Stimulated activated CD4-positive, alpha-beta T cell treated with anti-CD3 and anti-CD28 coated beads, Interleukin-4, amount 100 ng/mL, for 24 hours (primary cell): Measurements from ENCODE around the gene REM2.

Experiments used
- DNase-seq: peaks from one replicate; pipeline ENCODE4 v3.0.0-alpha.2; 2020

Gene REM2

GRCh38 chr14:22875748-22876319, 7.2 kb upstream of the REM2 start:
- no peak for DNase-seq

GRCh38 chr14:22877000-22877501, 6.0 kb upstream of the REM2 start:
- no peak for DNase-seq

- no peak for DNase-seq
Measured at GRCh38 chr14:22878271-22879246, 4.5 kb upstream of the REM2 start.

DNA sequence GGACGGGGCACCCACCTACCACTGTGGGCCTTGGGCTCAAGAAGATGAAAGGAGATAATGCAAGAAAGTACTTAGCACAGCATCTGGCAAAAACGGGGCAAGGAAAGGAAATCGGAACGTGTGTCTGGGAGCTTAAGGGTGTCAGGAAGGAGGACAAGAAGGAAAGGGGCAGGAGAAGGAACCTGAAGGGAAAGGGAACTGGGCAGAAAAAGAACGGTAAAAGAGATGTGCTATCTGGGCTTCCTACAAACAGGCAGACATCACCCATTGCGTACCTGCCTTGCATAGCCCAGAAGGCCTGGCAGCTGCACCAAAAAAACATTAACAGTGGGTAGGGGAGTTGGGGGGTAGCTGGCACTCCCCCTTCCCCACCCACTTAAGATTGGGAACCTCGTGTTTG, 958 bp upstream of the REM2 start:
- no peak for DNase-seq

DNA sequence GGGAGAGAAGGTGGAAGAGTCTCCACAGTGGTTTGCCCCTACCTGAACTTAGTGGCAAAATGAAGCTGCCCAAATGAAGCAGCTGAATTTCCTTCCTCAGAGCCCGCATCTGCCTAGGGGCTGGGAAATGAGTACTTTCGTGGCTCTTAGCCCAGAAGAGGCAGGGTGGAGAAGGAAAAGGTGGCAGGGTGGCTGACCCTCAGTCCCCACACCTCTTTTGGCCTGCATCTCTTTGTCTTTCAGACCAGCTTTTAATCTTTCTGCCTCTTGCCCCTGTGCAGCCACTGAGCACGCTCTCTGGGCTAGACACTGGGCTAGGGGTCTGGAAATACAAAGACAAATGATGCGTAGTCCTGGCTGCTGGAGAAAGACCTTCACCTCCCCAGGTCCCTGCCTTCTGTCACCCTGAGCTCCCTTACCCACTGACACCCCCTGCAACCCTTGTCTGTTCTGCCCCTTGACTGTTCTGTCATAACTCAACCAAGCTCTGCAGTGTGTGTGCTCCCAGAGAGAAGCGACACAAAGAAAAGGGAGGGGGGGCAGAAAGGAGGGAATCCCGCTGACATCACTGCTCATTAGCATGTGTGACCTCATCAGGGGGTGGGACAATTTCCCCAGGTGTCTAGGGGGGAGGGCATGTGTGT, 371 bp upstream of the REM2 start:
- DNase-seq = peak; percentile 37

DNA sequence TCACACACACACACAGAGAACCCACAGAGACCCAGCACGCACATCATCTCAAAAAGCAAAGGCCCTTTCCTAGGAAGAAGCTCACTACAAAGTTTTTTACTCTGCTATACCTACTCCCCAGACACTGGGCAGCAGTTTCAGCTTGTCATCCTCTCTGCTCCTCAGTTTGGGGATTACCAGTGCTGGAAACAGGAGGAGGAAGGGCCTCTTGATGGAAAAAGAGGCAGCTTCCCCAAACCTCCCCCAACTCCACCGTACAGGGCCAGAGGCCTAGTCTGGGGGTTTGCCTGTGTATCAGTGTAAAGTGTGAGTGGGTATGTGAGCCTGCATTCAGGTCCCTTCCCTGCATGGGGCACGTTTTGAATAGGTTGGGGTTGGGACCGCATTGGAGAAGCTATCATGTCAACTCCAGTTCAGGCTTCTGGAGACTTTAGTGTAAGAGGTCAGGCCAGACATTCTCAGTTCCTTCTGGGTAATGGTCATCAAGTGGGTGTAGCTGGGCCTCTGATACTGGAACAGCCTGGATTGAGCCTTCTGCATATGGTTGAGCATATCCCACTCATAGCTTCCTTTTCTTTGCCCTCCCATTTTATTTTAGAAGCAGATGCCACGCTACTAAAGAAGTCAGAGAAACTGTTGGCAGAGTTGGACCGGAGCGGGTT, 1.2 kb downstream of the REM2 start:
- no peak for DNase-seq

DNA sequence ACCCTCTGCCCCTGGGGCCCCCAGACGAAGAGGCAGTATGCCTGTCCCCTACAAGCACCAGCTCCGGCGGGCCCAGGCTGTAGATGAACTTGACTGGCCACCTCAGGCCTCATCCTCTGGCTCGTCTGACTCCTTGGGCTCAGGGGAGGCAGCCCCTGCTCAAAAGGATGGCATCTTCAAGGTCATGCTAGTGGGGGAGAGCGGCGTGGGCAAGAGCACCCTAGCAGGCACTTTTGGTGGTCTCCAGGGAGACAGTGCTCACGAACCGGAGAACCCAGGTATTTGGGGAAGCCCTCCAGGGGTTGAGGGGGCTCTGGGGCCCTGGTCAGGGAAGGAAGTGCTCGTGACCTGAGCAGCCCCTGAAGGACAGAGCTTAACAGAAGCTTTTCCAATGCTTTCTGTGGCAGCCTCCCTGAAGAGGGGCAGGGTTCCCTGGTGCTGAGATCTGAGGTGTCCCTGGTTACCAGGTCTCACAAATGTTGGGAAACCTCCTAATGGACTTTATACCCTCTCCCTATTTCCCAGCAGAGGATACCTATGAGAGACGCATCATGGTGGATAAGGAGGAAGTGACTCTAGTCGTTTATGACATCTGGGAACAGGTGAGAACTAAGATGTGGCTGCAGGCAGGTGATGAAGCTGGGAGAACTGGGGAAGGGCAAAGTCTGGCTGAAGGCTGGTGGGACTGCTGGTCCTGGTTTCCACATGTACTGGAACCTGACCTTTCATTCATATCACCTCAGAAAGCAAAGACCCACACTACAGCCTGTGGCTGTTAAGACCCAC, 1.9 kb downstream of the REM2 start:
- DNase-seq = no peak

DNA sequence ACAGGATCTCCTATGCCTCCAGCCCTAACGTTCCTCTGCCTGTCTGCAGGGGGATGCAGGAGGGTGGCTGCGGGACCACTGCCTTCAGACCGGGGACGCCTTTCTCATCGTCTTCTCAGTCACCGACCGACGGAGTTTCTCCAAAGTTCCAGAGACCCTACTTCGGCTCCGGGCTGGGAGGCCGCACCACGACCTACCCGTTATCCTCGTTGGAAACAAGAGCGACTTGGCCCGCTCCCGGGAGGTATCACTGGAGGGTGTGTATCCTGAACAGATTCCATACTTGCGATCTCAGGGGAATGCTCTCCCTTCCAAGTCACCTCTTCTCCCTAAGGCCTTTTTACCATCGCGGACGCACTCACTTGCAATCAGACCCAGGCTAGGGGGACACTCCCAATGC, 3.0 kb downstream of the REM2 start:
- DNase-seq = no peak

- peak; percentile 65 for DNase-seq
Measured at GRCh38 chr14:22886500-22887259, 3.7 kb downstream of the REM2 start.

- DNase-seq = peak; percentile 46
Measured at GRCh38 chr14:22887260-22887989, 4.4 kb downstream of the REM2 start.

DNA sequence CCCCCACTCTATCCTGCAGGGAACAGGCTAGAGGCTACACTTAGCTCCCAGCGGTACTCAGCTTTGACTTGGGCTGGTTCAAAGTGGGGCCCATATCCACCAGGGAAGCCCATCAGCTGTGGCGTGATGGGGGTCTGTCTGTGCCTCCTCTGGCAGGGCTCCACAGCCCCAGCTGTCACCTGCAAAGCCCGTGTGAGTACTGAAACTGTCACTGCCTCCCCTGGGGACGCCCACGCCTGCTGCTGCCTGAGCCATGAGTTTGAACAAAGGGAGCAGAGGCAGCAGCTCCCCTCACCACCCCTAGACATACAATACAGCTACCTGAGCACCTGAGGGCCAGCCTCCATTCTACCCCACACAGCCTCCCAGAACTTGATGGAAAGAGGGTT, 5.0 kb downstream of the REM2 start:
- peak; percentile 64 for DNase-seq

- DNase-seq = no peak
Measured at GRCh38 chr14:22888662-22889061, 5.6 kb downstream of the REM2 start.

DNA sequence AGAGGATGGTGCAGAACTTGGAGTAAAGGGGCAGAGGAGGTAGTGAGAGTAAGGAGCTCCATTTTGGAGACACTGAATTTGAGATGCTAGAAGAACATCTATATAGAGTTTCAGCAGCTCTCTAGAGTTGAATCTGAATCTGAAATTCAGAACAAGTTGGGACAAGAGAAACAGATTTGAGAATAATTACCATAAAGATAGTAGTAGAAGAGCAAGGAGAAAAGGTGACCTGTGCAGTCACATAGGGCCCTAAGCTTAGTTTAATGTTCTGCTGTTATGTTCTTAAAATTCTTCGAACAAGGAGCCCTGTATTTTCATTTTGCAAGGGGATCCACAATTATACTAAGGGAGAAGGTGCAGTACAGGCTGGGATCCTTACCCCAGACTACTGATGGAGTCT, 7.4 kb downstream of the REM2 start:
- DNase-seq = no peak

DNA sequence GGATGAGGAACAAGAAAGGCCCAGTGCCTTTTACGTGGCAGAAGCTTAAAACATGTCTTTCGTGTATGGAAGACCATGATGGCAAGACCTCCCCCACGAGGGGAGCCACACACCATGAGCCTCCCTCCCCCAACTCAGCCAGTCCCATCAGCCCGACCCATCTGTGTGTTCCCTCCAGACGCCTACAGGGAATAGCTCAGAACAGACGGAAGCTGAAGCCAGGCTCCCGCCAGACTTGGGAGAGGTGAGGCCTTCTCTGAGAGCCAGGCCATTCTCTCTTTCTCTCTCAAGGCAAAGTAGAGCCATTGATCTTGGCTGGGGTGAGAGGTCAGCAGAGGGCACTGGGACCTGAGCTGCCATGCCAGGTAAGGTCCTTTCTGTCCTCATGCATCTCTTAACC, 9.5 kb downstream of the REM2 start:
- DNase-seq = no peak

DNA sequence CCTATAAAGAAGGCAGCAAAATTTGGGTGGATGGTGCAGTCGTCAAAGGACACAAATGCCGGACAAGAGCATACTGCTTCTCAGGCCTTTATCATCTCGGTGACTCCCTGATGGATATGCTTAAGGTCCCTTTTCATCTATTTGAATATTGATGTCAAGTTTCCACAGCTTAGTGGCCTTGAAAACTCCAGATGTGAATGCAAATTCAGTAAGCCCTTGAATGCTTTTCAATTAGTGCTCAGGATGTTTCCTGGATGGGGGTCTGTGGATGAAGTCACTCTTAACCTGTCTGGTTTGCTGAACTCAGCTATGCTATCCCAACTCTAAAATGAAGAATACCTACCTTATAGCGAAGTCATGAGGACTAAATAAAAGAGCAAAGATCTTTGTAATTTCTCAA, 10.7 kb downstream of the REM2 start:
- no peak for DNase-seq

DNA sequence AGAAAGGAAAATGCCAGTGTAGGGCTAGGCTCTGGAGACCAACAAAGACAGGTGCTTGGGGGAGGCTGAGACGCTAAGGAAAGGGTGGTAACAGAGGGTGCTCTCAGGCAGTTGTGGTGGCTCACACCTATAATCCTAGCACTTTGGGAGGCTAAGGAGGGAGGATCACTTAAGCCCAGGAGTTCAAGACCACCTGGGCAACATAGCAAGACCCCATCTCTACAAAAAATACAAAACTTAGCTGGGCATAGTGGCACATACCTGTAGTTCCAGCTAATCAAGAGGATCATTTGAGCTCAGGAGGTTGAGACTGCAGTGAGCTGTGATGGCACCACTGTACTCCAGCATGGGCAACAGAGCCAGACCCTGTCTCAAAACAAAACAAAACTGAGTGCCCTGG, 12.4 kb downstream of the REM2 start:
- DNase-seq = no peak

- DNase-seq = no peak
Measured at GRCh38 chr14:22896356-22896755, 13.3 kb downstream of the REM2 start.

DNA sequence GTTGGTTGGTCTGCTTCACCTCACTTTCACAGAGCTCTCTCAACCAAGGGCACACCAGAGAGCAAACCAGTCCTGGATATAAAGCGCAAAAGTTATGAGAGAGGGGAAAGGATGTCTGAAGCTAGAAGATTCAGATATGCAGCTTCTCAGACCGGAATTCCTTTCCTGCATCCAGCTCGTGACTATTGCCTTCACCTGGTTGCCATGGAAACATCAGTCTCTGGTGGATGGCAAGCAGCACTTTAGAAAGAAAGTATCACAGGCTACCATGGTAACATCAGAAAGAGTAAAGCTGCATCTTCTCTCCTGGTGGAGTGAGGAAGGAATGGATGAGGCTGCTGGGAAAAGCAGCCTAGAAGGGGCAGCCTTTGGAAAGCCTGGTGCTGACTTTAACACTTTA, 13.7 kb downstream of the REM2 start:
- DNase-seq = no peak

- no peak for DNase-seq
Measured at GRCh38 chr14:22897357-22897756, 14.3 kb downstream of the REM2 start.

DNA sequence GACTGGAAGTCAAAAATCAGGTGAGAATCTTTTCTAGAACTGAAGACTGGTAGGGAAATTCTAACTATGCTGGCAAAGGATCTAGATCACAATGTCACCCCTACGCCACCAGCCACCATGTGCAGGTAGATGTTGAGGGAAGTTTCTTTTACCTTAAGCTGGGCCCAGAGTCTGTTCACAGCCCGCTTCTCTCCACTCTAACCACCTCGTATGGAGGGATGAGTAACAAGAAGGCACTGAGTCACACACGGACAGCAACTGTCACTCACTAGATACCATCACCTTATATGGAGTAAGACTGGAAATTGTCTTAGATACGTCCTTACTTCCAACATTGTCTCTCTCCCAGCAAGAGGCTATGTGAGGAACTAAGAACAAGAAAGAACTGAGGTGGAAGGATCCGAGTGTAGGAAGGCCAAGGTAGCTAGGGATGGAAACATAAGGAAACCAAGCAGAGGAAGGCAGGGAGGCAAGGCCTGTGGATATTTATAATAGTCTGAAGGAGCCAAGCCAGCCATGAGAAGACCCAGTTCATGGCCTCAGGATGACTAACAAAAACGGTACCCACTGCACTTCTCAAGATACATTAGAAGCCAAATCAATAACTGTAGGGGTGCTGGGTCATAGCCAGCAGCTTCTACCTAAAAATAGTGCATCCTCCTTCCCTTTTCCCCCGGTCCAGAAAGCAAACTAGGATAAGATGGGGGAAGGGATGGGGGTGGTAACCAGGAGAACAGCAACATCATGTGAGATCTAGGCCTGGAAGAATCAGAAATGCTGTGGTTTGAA, 15.5 kb downstream of the REM2 start:
- peak; percentile 11 for DNase-seq
